ENCODE measurements around the gene KRT2.

- TF ChIP-seq ZNF274 (IDR thresholded peaks at IDR 0.05; ENCODE audit: low read depth, low read length), result no peak
- no peak for TF ChIP-seq SUZ12 (IDR thresholded peaks at IDR 0.05; ENCODE audit: extremely low read depth, insufficient read depth, insufficient read length)
- no peak for TF ChIP-seq YY1 (IDR thresholded peaks at IDR 0.05; ENCODE audit: insufficient read depth, insufficient read length)
Measured at GRCh38 chr12:52611080-52611468, 40.9 kb downstream of the KRT2 start.
